Testis (tissue), 3 donors: ENCODE measurements around the gene CD4. TPM values are rescaled to one million over a fixed set of nuclear protein-coding genes. Genes with fewer than 3 reads are reported as not detected.
A peak's percentile ranks its signal among the peaks of the same experiment; 100 is the strongest.

Experiments used
- DNase-seq: peaks from one replicate; pipeline ENCODE4 v3.0.0-alpha.2; 2019
- H3K27ac ChIP-seq, 2 donors: fragments of 200-600 bp; sonication (generic); one replicate each; pipeline ENCODE4 v1.5.1; 2019
- H3K27me3 ChIP-seq: fragments of 200-600 bp; sonication (generic); one replicate; pipeline ENCODE4 v1.5.1; 2019
- H3K36me3 ChIP-seq: fragments of 200-600 bp; sonication (generic); one replicate; pipeline ENCODE4 v1.5.1; 2017; ENCODE audit warnings: low read depth; ENCODE audit errors: missing control alignments
- H3K4me1 ChIP-seq: fragments of 200-600 bp; sonication (generic); one replicate; pipeline ENCODE4 v1.5.1; 2019
- H3K4me3 ChIP-seq, 2 donors: fragments of 200-600 bp; sonication (generic); one replicate each; pipeline ENCODE4 v1.5.1; 2017 to 2019
- H3K9me3 ChIP-seq: fragments of 200-600 bp; sonication (generic); one replicate; pipeline ENCODE4 v1.5.1; 2017
- POLR2A ChIP-seq: fragments of 450-650 bp; IDR thresholded peaks from one replicate; pipeline ENCODE4 v1.6.1; 2017; ENCODE audit warnings: antibody characterized with exemption, mild to moderate bottlenecking, moderate library complexity
- WGBS, 2 donors: methylation state at CpG; one replicate each; pipeline ENCODE4 v1.1.5; 2018; 5-methylcytosine and 5-hydroxymethylcytosine counted together
- intact Hi-C: fragments of 100-400 bp; cut with DNase I; formaldehyde crosslinking; loops from one replicate; pipeline ENCODE4 v1.15.1; 2023; ENCODE audit warnings: low total_unique reads
- polyA plus RNA-seq: library from polyadenylated mRNA; stranded (reverse); fragments of 350-450 nt; fragmentation: Illumina TruSeq; extraction: RNeasy Lipid Tissue Mini Kit (QIAGEN cat#74804); gene quantifications from one replicate; pipeline ENCODE4 v1.2.3, GENCODE V29; 2014; ENCODE audit warnings: low read depth, low replicate concordance; ENCODE audit not compliant: insufficient read depth
- total RNA-seq, 2 donors: library from RNA; depleted of rRNA; stranded (reverse); fragments of >200 nt; gene quantifications; one replicate each; pipeline ENCODE4 v1.2.3, GENCODE V29; 2016
- TF ChIP-seq, protein P1 (sequence below), 3 experiments: fragments of 450-650 bp in 2 of 3; fragments of 200-600 bp in 1 of 3; sonication (generic) in 1 of 3; IDR thresholded peaks; one replicate each; pipeline ENCODE4 v1.5.1; 2016 to 2019; ENCODE audit warnings: antibody characterized with exemption in 3 of 3, mild to moderate bottlenecking in 2 of 3, moderate library complexity in 1 of 3

Gene CD4
- total and polyA plus RNA-seq, 3 donors from 2014 or later = 2.0 to 22.2 (median 4.5) TPM

DNA sequence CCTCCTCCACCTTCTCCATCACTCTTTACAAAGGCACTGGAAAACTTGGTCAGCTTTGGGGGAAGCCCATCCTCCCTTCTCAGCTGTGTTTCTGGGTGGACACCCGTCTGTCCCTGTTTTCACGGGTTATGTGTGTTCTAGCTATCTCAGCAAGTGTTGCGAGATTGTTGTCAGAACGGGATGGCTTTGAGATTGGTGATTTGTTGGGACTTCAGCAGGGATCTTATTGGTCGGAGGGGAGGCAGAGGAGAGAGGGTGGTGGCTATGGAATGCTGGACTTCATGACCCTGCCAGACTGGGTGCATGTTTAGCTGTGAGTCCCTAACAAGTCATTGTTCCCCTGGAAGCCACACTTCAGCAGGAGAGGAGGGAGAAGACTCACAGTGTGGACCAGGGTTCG lies 64.7 kb downstream of the CD4 start:
- WGBS, 2 donors = 27 to 61% methylated on average over 6 of the region's 6 CpGs
- no peaks in the 10 kb centered on the region for H3K9me3 ChIP-seq
- no peaks in the 10 kb centered on the region for H3K36me3 ChIP-seq
- intact Hi-C loops = no loop called here
- H3K4me1 ChIP-seq = peaks cover 19% of the 10 kb centered on the region
- no peak overlapping the region for H3K4me3 ChIP-seq
- DNase-seq = no peak
- peak overlapping the region; percentile 71 to 98 for H3K27ac ChIP-seq
- no peak for TF ChIP-seq POLR2A
- TF ChIP-seq, protein P1, sequence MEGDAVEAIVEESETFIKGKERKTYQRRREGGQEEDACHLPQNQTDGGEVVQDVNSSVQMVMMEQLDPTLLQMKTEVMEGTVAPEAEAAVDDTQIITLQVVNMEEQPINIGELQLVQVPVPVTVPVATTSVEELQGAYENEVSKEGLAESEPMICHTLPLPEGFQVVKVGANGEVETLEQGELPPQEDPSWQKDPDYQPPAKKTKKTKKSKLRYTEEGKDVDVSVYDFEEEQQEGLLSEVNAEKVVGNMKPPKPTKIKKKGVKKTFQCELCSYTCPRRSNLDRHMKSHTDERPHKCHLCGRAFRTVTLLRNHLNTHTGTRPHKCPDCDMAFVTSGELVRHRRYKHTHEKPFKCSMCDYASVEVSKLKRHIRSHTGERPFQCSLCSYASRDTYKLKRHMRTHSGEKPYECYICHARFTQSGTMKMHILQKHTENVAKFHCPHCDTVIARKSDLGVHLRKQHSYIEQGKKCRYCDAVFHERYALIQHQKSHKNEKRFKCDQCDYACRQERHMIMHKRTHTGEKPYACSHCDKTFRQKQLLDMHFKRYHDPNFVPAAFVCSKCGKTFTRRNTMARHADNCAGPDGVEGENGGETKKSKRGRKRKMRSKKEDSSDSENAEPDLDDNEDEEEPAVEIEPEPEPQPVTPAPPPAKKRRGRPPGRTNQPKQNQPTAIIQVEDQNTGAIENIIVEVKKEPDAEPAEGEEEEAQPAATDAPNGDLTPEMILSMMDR (IDR thresholded peaks at IDR 0.05) = no peak
- H3K27me3 ChIP-seq = no peaks in the 10 kb centered on the region

DNA sequence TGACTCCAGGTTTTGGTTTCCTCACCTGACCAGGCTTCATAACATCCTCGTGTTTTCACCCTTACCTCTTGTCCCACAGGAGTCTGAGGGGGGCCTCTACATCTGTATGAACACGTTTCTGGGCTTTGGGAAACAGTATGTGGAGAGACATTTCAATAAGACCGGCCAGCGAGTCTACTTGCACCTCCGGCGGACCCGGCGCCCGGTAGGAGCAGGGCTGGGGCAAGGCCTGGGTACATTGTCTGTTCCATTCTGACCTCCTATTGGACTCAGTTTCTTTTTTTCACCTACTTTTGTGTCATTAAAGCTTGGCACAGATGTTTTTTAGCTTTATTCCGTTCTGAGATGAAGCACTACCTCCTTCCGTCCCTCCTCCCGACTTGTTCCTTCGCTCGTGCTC lies 66.0 kb downstream of the CD4 start:
- no peak for DNase-seq
- no peaks in the 10 kb centered on the region for H3K9me3 ChIP-seq
- TF ChIP-seq, protein P1 (IDR thresholded peaks at IDR 0.05) = no peak
- TF ChIP-seq POLR2A = no peak
- no peaks in the 10 kb centered on the region for H3K27me3 ChIP-seq
- peak overlapping the region in 1 of 2 donors; percentile 98 for H3K27ac ChIP-seq
- H3K4me3 ChIP-seq = no peak overlapping the region
- peaks cover 19% of the 10 kb centered on the region for H3K4me1 ChIP-seq
- no peaks in the 10 kb centered on the region for H3K36me3 ChIP-seq
- 89 to 92% methylated on average over 14 of the region's 14 CpGs for WGBS, 2 donors
- intact Hi-C loops = no loop called here

DNA sequence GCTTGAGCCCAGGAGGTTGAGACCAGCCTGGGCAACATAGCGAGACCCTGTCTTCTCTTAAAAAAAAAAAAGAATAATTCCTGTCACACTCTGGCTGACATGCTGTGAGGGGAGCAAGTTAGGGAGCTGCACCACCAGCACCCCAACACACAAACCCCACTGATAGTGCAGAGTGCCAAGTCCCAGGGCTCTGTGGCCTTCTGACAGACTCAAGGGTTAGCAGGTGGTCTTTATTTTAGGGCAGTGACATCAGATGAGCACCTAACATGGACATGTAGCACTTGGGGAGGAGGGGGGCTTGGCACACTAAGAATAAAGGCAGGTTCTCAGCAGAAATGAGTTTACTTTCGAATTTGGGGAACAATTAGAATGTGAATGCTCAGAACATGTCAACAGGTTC lies 69.5 kb downstream of the CD4 start:
- Histone ChIP-seq H3K27ac (no peak overlapping the region), H3K4me1 (peaks cover 10% of the 10 kb centered on the region), H3K4me3 (no peak overlapping the region), H3K27me3 (no peaks in the 10 kb centered on the region), H3K9me3 (no peaks in the 10 kb centered on the region), H3K36me3 (no peaks in the 10 kb centered on the region)
- 93 to 98% methylated on average over 2 of the region's 2 CpGs for WGBS, 2 donors
- TF ChIP-seq POLR2A = no peak
- TF ChIP-seq, protein P1 (IDR thresholded peaks at IDR 0.05) = no peak
- DNase-seq = no peak
- intact Hi-C loops = no loop called here

DNA sequence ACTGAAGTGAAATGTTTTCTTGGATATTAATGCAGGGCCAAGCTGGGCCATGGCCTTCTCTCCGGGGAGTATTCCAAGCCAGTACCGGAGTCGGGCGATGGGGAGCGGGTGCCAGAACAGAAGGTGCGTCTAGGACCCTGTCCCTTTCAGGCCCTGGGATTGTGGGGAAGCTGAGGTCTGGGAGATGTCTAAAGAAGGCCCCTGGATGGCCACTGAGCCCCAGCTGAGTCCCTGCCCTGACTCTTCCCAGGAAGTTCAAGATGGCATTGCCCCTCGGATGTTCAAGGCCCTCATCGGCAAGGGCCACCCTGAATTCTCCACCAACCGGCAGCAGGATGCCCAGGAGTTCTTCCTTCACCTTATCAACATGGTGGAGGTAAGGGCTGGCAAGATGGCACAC lies 70.8 kb downstream of the CD4 start:
- 91 to 97% methylated on average over 9 of the region's 9 CpGs for WGBS, 2 donors
- intact Hi-C loops = no loop called here

DNA sequence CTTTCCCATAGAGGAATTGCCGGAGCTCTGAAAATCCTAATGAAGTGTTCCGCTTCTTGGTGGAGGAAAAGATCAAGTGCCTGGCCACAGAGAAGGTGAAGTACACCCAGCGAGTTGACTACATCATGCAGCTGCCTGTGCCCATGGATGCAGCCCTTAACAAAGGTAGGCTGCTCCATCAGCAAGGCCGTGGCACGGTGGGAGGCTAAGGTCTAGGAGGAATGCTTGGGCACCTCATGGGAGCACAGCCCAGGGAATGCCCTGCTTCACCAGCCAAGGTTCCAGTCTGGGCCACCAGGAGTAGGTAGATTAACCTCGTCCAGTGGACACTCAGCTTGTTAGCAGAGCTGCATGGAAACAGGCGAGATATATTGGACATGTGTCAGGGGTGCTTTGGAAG lies 71.6 kb downstream of the CD4 start:
- intact Hi-C loops = no loop called here
- TF ChIP-seq, protein P1 (IDR thresholded peaks at IDR 0.05) = no peak
- TF ChIP-seq POLR2A = no peak
- 92 to 98% methylated on average over 7 of the region's 7 CpGs for WGBS, 2 donors
- no peaks in the 10 kb centered on the region for H3K4me1 ChIP-seq
- no peak overlapping the region for H3K4me3 ChIP-seq
- no peaks in the 10 kb centered on the region for H3K27me3 ChIP-seq
- no peaks in the 10 kb centered on the region for H3K36me3 ChIP-seq
- H3K9me3 ChIP-seq = no peaks in the 10 kb centered on the region
- H3K27ac ChIP-seq = no peak overlapping the region
- no peak for DNase-seq

More for the DNA sequence above, 70.8 kb downstream of the CD4 start:
- H3K36me3 ChIP-seq = no peaks in the 10 kb centered on the region
- H3K9me3 ChIP-seq = no peaks in the 10 kb centered on the region
- H3K27me3 ChIP-seq = no peaks in the 10 kb centered on the region
- H3K4me1 ChIP-seq = no peaks in the 10 kb centered on the region
- TF ChIP-seq, protein P1 (IDR thresholded peaks at IDR 0.05) = no peak
- TF ChIP-seq POLR2A = no peak
- H3K27ac ChIP-seq = no peak overlapping the region
- DNase-seq = no peak
- no peak overlapping the region for H3K4me3 ChIP-seq
